Measurements from ENCODE around the gene MAML3.

DNA sequence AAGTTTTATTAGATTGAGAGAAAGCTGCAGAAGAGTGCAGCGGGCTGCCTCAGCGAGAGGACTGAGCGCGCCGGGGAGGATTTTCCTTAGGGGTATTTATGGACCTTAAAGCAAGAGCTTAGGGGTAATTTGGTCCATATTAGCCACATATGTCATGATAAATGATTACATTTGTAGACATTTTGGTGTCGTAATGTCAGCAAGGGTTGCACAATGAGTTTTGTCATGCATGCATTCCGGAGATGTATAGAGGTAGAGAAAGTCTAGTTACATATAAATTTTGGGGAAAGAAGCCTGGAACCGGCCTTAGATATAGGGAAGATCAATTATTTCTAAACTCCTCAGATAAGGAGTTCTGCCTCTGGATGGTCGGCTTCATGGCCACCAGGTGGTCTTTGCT is 478.3 kb downstream of the MAML3 start:
- TF ChIP-seq POLR2AphosphoS5 (IDR thresholded peaks at IDR 0.05; ENCODE audit: low read depth, low read length) (no peak), POLR2A (IDR thresholded peaks at IDR 0.05; ENCODE audit: low read depth, low read length) (no peak), SPI1 (IDR thresholded peaks at IDR 0.05; ENCODE audit: low read depth, low read length) (no peak), TAF1 (IDR thresholded peaks at IDR 0.05; ENCODE audit: low read depth, low read length) (no peak), PAX5 (IDR thresholded peaks at IDR 0.05; ENCODE audit: insufficient read depth, low read length, severe bottlenecking) (no peak), POU2F2 (IDR thresholded peaks at IDR 0.05; ENCODE audit: low read depth, low read length) (no peak)

Data from GM12891 (cell line).